PC-9 (cell line): ENCODE results near the gene TIGD1. TPM values are rescaled to one million over a fixed set of nuclear protein-coding genes. Genes with fewer than 3 reads are reported as not detected.
A peak's percentile ranks its signal among the peaks of the same experiment; 100 is the strongest.

ENCODE experiments used
- Bru-seq: library from RNA; stranded (reverse); fragments of 400-500 nt; gene quantifications from one replicate; lab custom pipeline; 2021; lab: Mats Ljungman, UMichigan
- BruChase-seq, 2 experiments: library from RNA; stranded (reverse); fragments of 400-500 nt; gene quantifications; one replicate each; lab custom pipeline; 2021; lab: Mats Ljungman, UMichigan
- BruUV-seq: library from RNA; stranded (reverse); fragments of 400-500 nt; replicated peaks from 2 replicates; lab custom pipeline; 2021; lab: Mats Ljungman, UMichigan
- CTCF ChIA-PET: fragments of 300-600 bp; sonication (Branson Sonifier 250); formaldehyde crosslinking; loops from one replicate; lab custom pipeline; 2022; ENCODE audit warnings: antibody characterized with exemption; lab: Charles Lee
- POLR2A ChIA-PET: fragments of 300-600 bp; sonication (Branson Sonifier 250); formaldehyde crosslinking; loops from one replicate; lab custom pipeline; 2022; ENCODE audit warnings: antibody characterized with exemption; ENCODE audit not compliant: unreplicated experiment; lab: Charles Lee
- DNase-seq, 2 experiments: peaks; one replicate each; pipeline versions ENCODE4 v3.0.0 to v3.0.0-alpha.2; 2015 to 2022; ENCODE audit warnings: mixed read lengths in 1 of 2
- H2AFZ ChIP-seq: fragments of 200-600 bp; sonication (generic); 2 replicates; pipeline ENCODE4 v1.8.1; 2017; ENCODE audit warnings: antibody characterized with exemption
- H3F3A ChIP-seq: fragments of 200-600 bp; sonication (generic); 2 replicates; pipeline ENCODE4 v1.8.1; 2017; ENCODE audit warnings: antibody characterized with exemption, mild to moderate bottlenecking, low read depth; ENCODE audit not compliant: insufficient read depth
- H3K27ac ChIP-seq: fragments of 200-600 bp; sonication (generic); 2 replicates; pipeline ENCODE4 v1.6.1; 2016; ENCODE audit warnings: mixed run types
- H3K27me3 ChIP-seq: fragments of 200-600 bp; sonication (generic); 2 replicates; pipeline ENCODE4 v1.6.1; 2016; ENCODE audit warnings: low read depth, mixed run types; ENCODE audit not compliant: insufficient read depth
- H3K36me3 ChIP-seq: fragments of 200-600 bp; sonication (generic); 2 replicates; pipeline ENCODE4 v1.6.1; 2016; ENCODE audit warnings: low read depth, mixed run types
- H3K4me1 ChIP-seq: fragments of 200-600 bp; sonication (generic); replicated peaks from 2 replicates; pipeline ENCODE4 v1.6.1; 2016; ENCODE audit warnings: mixed run types; ENCODE audit not compliant: insufficient read depth
- H3K4me2 ChIP-seq: fragments of 200-600 bp; sonication (generic); 2 replicates; pipeline ENCODE4 v1.6.1; 2017; ENCODE audit warnings: mixed run types
- H3K4me3 ChIP-seq: fragments of 200-600 bp; sonication (generic); 2 replicates; pipeline ENCODE4 v1.6.1; 2016; ENCODE audit warnings: mixed run types
- H3K79me2 ChIP-seq: fragments of 200-600 bp; sonication (generic); 2 replicates; pipeline ENCODE4 v1.6.1; 2017; ENCODE audit warnings: low read depth, mixed run types
- H3K9me2 ChIP-seq: fragments of 200-600 bp; sonication (generic); 2 replicates; pipeline ENCODE4 v1.8.1; 2017; ENCODE audit warnings: mild to moderate bottlenecking; ENCODE audit not compliant: insufficient read depth
- H3K9me3 ChIP-seq: fragments of 200-600 bp; sonication (generic); 2 replicates; pipeline ENCODE4 v1.8.1; 2016; ENCODE audit warnings: low read depth; ENCODE audit not compliant: insufficient read depth
- H4K20me1 ChIP-seq: fragments of 200-600 bp; sonication (generic); 2 replicates; pipeline ENCODE4 v1.8.1; 2017; ENCODE audit not compliant: insufficient read depth
- CTCF ChIP-seq: fragments of 200-600 bp; sonication (generic); conservative IDR thresholded peaks from 2 replicates; pipeline ENCODE4 v1.6.1; 2017; ENCODE audit warnings: mixed run types, antibody characterized with exemption, mild to moderate bottlenecking, moderate library complexity
- EZH2 ChIP-seq: fragments of 200-600 bp; sonication (generic); IDR thresholded peaks from 2 replicates; pipeline ENCODE4 v1.8.0; 2017; ENCODE audit warnings: antibody characterized with exemption, low read depth
- intact Hi-C: fragments of 100-400 bp; cut with micrococcal nuclease; formaldehyde crosslinking; loops from one replicate; pipeline ENCODE4 v1.10.0; 2022; ENCODE audit not compliant: unreplicated experiment
- long read RNA-seq: library from polyadenylated mRNA; stranded (forward); transcript quantifications from one replicate; pipeline ENCODE4 v2.0.0, GENCODE V29; 2022
- total RNA-seq: library from RNA; stranded (reverse); gene quantifications from 2 replicates; pipeline ENCODE4 v1.2.3, GENCODE V29; 2021

TIGD1 gene
- total RNA-seq = 12.7 and 14.7 TPM in 2 replicates
- Bru-seq, nascent RNA = percentile 82 among the genes with signal in this experiment
- BruChase-seq, experiment 1, labeled RNA remaining after a 2-hour chase = percentile 96 among the genes with signal in this experiment
- BruChase-seq, experiment 2, labeled RNA remaining after a 6-hour chase = percentile 75 among the genes with signal in this experiment
- long read RNA-seq, partial matches to known transcripts = 0 of 1 reads
- long read RNA-seq, other reads (novel, unspliced or antisense) = 0 of 1 reads

DNA sequence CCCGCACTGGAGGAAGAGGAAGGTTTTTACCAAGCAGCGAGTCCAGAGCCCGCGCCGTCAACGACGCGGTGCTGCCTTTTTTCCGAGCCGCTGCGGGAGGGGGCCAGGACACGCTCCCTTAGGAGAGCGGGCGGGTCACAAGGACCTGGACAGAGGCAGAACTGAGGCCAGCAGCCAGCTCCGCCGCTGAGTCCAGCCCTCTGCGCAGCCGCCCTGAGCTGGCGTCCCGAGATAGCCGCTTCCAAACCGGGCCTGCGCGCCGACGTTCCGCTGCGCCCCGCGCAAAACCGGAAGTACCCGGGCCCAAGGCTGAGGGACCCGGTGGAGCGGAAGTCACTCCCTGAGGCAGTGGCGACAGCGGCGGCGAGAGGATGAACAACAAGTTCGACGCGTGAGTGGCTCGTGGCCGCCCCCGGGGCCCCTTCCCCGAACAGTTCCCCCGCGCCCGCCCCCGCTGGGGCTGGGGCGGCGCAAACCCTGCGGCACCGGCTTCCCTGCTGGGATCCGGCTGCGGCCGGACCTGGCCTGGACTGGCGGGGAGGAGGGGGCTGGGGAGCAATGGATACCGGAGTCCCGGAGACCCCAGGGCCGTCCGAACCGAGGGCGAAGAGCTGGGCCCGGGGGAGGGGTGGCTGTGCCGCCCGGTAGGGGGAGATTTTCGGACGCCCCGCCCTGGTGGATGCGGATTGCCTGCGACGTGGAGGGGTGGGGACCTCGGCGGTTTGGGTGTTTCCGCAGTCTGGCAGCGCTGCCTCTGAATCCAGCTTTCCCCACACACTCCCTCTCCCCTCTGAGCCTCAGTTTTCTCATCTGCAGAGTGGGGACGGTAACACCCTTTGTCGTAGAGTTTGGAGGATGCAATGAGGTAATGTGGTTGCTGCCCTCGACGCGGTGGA lies at the start of gene TIGD1, which contains the start of gene EIF4E2:
TSS of gene TIGD1 (minus strand) at position 204 of the 896 bp plus-strand sequence. CDS start 675 bp downstream, outside the sequence.
TSS of gene EIF4E2 (plus strand) at position 336 of the 896 bp plus-strand sequence. CDS start at position 372, 36 bp downstream.
- H2AFZ ChIP-seq = peak within 1 kb of the TSS; percentile 97
- peaks cover 87% of the 10 kb centered on the region for H3K79me2 ChIP-seq
- no peak for TF ChIP-seq EZH2
- TF ChIP-seq CTCF = no peak; the same call in 1 of the 2 replicates
- no peaks in the 10 kb centered on the region for H3K9me2 ChIP-seq
- H3K4me2 ChIP-seq = peak within 1 kb of the TSS; percentile 92
- H3K9me3 ChIP-seq = no peaks in the 10 kb centered on the region
- DNase-seq = peak; percentile 81 to 95
- POLR2A ChIA-PET = interaction anchor here (0.6 to 1.0 kb wide), 5 partner anchors 17 to 1439 kb away, joined by 3 to 9 read pairs (median 5); no protein-coding TSS in a partner anchor
- H3K27me3 ChIP-seq = no peaks in the 10 kb centered on the region
- H3K36me3 ChIP-seq = peaks cover 3% of the 10 kb centered on the region; the same call in 1 of the 2 replicates
- intact Hi-C loops = loop anchor here (2.0 to 5.0 kb wide), 2 partner anchors 42 to 702 kb away; partner anchors contain the start of gene ATG16L1
- peaks cover 27% of the 10 kb centered on the region; the same call in 1 of the 2 replicates for H4K20me1 ChIP-seq
- BruUV-seq = no TSS peak
- no peaks in the 10 kb centered on the region; the same call in 1 of the 2 replicates for H3F3A ChIP-seq
- CTCF ChIA-PET = no interaction called here
- H3K4me1 ChIP-seq = peaks cover 13% of the 10 kb centered on the region
- peak within 1 kb of the TSS; percentile 87 for H3K4me3 ChIP-seq
- peak within 1 kb of the TSS; percentile 89 for H3K27ac ChIP-seq

GRCh38 chr2:232598293-232598692 lies 47.9 kb upstream of the TIGD1 start:
- Histone ChIP-seq H3F3A (peaks cover 8% of the 10 kb centered on the region; the same call in 1 of the 2 replicates), H3K27ac (no peak overlapping the region), H2AFZ (no peak overlapping the region), H3K9me2 (no peaks in the 10 kb centered on the region), H4K20me1 (no peaks in the 10 kb centered on the region), H3K4me3 (no peak overlapping the region), H3K27me3 (no peaks in the 10 kb centered on the region), H3K9me3 (no peaks in the 10 kb centered on the region), H3K4me2 (no peak overlapping the region), H3K36me3 (no peaks in the 10 kb centered on the region), H3K79me2 (no peaks in the 10 kb centered on the region), H3K4me1 (peaks cover 8% of the 10 kb centered on the region)
- ChIA-PET CTCF (no interaction called here), POLR2A (interaction anchor here (0.7 kb wide), 1 partner anchor 48 kb away, joined by 3 read pairs; the partner anchor contains the start of gene TIGD1)
- TF ChIP-seq EZH2 (no peak), CTCF (no peak)
- intact Hi-C loops = no loop called here
- DNase-seq = no peak
- no TSS peak for BruUV-seq
